Panc1 (cell line): ENCODE results near the gene SC5D. TPM values are rescaled to one million over a fixed set of nuclear protein-coding genes. Genes with fewer than 3 reads are reported as not detected.

Experiments used
- ATAC-seq: fragments of 200-7000 bp; cut with Tn5 transposase; 2 replicates; pipeline ENCODE4 v1.9.1; 2020; ENCODE audit warnings: mild to moderate bottlenecking, moderate library complexity
- BruUV-seq: library from RNA; stranded (reverse); fragments of 400-500 nt; replicated peaks from 2 replicates; lab custom pipeline; 2021; lab: Mats Ljungman, UMichigan
- CTCF ChIA-PET: fragments of 300-600 bp; sonication (Branson Sonifier 250); formaldehyde crosslinking; loops from one replicate; lab custom pipeline; 2022; ENCODE audit warnings: antibody characterized with exemption; lab: Charles Lee
- POLR2A ChIA-PET: fragments of 300-600 bp; sonication (Branson Sonifier 250); formaldehyde crosslinking; loops from one replicate; lab custom pipeline; 2022; ENCODE audit warnings: antibody characterized with exemption; lab: Charles Lee
- DNase-seq: peaks from one replicate; pipeline ENCODE4 v3.0.0-alpha.2; 2010; ENCODE audit warnings: low read depth, low spot score
- H3K27ac ChIP-seq: 2 replicates; pipeline ENCODE4 v1.5.1; 2011; ENCODE audit warnings: mild to moderate bottlenecking, low read length, inconsistent platforms
- H3K27me3 ChIP-seq: fragments of 200-500 bp; sonication (Bioruptor generic); 2 replicates; pipeline ENCODE4 v1.6.0; 2014; ENCODE audit warnings: low read length, inconsistent platforms; ENCODE audit not compliant: control insufficient read depth, insufficient read depth
- H3K36me3 ChIP-seq: fragments of 200-500 bp; sonication (Bioruptor generic); 2 replicates; pipeline ENCODE4 v1.5.1; 2014; ENCODE audit warnings: inconsistent platforms, mild to moderate bottlenecking, low read length, moderate library complexity; ENCODE audit not compliant: control insufficient read depth, insufficient read depth
- H3K4me1 ChIP-seq: 2 replicates; pipeline ENCODE4 v1.5.1; 2011; ENCODE audit warnings: inconsistent platforms, mild to moderate bottlenecking, low read length, moderate library complexity; ENCODE audit not compliant: control insufficient read depth, insufficient read depth
- H3K4me3 ChIP-seq, 2 experiments: 2 replicates each; pipeline ENCODE4 v1.5.1; 2011 to 2012; ENCODE audit warnings: low read depth in 2 of 2, low read length in 2 of 2, mild to moderate bottlenecking in 2 of 2, inconsistent platforms in 1 of 2, moderate library complexity in 1 of 2
- H3K9me3 ChIP-seq: fragments of 200-500 bp; sonication (Bioruptor generic); 2 replicates; pipeline ENCODE4 v1.5.1; 2014; ENCODE audit warnings: low read depth, mild to moderate bottlenecking, inconsistent platforms, low read length, moderate library complexity; ENCODE audit not compliant: control insufficient read depth, insufficient read depth
- CTCF ChIP-seq: fragments of 450-650 bp; IDR thresholded peaks from 2 replicates; pipeline ENCODE4 v1.5.1; 2017; ENCODE audit warnings: mild to moderate bottlenecking
- POLR2AphosphoS5 ChIP-seq: IDR thresholded peaks from 2 replicates; pipeline ENCODE4 v1.6.1; 2012; ENCODE audit warnings: mild to moderate bottlenecking, low read depth, low read length, moderate library complexity
- REST ChIP-seq, 2 experiments: IDR thresholded peaks; 2 replicates each; pipeline ENCODE4 v1.6.1; 2011 to 2012; ENCODE audit warnings: low read depth in 2 of 2, control low read depth in 1 of 2, low read length in 1 of 2, mild to moderate bottlenecking in 1 of 2, moderate library complexity in 1 of 2; ENCODE audit not compliant: insufficient read depth in 1 of 2
- SIN3A ChIP-seq: IDR thresholded peaks from 2 replicates; pipeline ENCODE4 v1.6.1; 2012; ENCODE audit warnings: low read depth, mild to moderate bottlenecking, low read length, moderate library complexity, borderline replicate concordance; ENCODE audit not compliant: insufficient read depth
- TCF7L2 ChIP-seq: IDR thresholded peaks from 2 replicates; pipeline ENCODE4 v1.6.1; 2011; ENCODE audit warnings: mild to moderate bottlenecking, low read depth, low read length, inconsistent platforms
- in situ Hi-C: cut with HindIII; loops from 2 replicates; pipeline ENCODE4 v1.10.0; 2016; ENCODE audit warnings: low sequenced_read_pairs, low pct_unique_long_range_greater_than_20kb
- intact Hi-C: fragments of 100-400 bp; cut with micrococcal nuclease; formaldehyde crosslinking; loops from one replicate; pipeline ENCODE4 v1.10.0; 2022; ENCODE audit not compliant: unreplicated experiment
- total RNA-seq: library from RNA; stranded (reverse); gene quantifications from one replicate; pipeline ENCODE4 v1.2.1, GENCODE V29; 2021; ENCODE audit not compliant: unreplicated experiment

The SC5D gene
- total RNA-seq, 1 experiment from 2014 or later, result 54.3 TPM

- in situ Hi-C loops, result no loop called here
- Histone ChIP-seq H3K4me1 (no peaks in the 10 kb centered on the region), H3K36me3 (no peaks in the 10 kb centered on the region), H3K4me3 (no peak overlapping the region), H3K27me3 (peaks cover 3% of the 10 kb centered on the region; the same call in 1 of the 2 replicates), H3K9me3 (no peaks in the 10 kb centered on the region), H3K27ac (no peak overlapping the region)
- POLR2A ChIA-PET, result interaction anchor here (0.5 kb wide), 1 partner anchor 124 kb away, joined by 4 read pairs; no protein-coding TSS in a partner anchor
- CTCF ChIA-PET, result no interaction called here
- BruUV-seq, result no TSS peak
- intact Hi-C loops, result no loop called here
- no peak for ATAC-seq
- no peak for DNase-seq
- no peak for TF ChIP-seq POLR2AphosphoS5
- no peak for TF ChIP-seq TCF7L2
- TF ChIP-seq SIN3A, result no peak
- TF ChIP-seq REST (IDR thresholded peaks at IDR 0.05; ENCODE audit: insufficient read depth in 1 of 2, low read depth in 2 of 2, low read length in 1 of 2), result no peak
- TF ChIP-seq CTCF, result no peak
These were observed 37.8 kb upstream of the SC5D start for GRCh38 chr11:121254756-121255155.

- ChIA-PET POLR2A (interaction anchor here (0.5 kb wide), 1 partner anchor 125 kb away, joined by 4 read pairs; no protein-coding TSS in a partner anchor), CTCF (no interaction called here)
- ATAC-seq, result no peak
- intact Hi-C loops, result no loop called here
- H3K4me1 ChIP-seq, result no peaks in the 10 kb centered on the region
- no peak overlapping the region for H3K4me3 ChIP-seq
- H3K36me3 ChIP-seq, result no peaks in the 10 kb centered on the region
- no peak overlapping the region for H3K27ac ChIP-seq
- in situ Hi-C loops, result no loop called here
- no TSS peak for BruUV-seq
- DNase-seq, result no peak
- TF ChIP-seq POLR2AphosphoS5 (no peak), CTCF (no peak), SIN3A (no peak), REST (IDR thresholded peaks at IDR 0.05; ENCODE audit: insufficient read depth in 1 of 2, low read depth in 2 of 2, low read length in 1 of 2) (no peak), TCF7L2 (no peak)
- no peaks in the 10 kb centered on the region for H3K9me3 ChIP-seq
- H3K27me3 ChIP-seq, result peaks cover 3% of the 10 kb centered on the region; the same call in 1 of the 2 replicates
These were observed 37.0 kb upstream of the SC5D start for GRCh38 chr11:121255473-121256125.
